SK-N-SH treated with all-trans-retinoic acid at 6 μM for 48 hours (cell line): Measurements from ENCODE around the gene WDR90.

Experiments
- ATAC-seq: fragments of 200-7000 bp; cut with Tn5 transposase; 3 replicates; pipeline ENCODE4 v1.9.1; 2020; ENCODE audit warnings: mild to moderate bottlenecking, moderate library complexity
- ARNTL ChIP-seq: fragments of 450-650 bp; formaldehyde crosslinking; IDR thresholded peaks from 2 replicates; pipeline ENCODE4 v1.5.0; 2020; ENCODE audit warnings: low read depth, mild to moderate bottlenecking, moderate library complexity, borderline replicate concordance
- BACH2 ChIP-seq: fragments of 250-450 bp; sonication (Bioruptor Pico); IDR thresholded peaks from 2 replicates; pipeline ENCODE4 v1.9.0; 2021; ENCODE audit warnings: mild to moderate bottlenecking, borderline replicate concordance
- CSRNP3 ChIP-seq: fragments of 250-450 bp; sonication (Bioruptor Pico); IDR thresholded peaks from 2 replicates; pipeline ENCODE4 v1.5.1; 2021; ENCODE audit warnings: mild to moderate bottlenecking, moderate library complexity
- ESRRG ChIP-seq: fragments of 250-450 bp; sonication (Bioruptor Pico); IDR thresholded peaks from 2 replicates; pipeline ENCODE4 v1.6.1; 2021; ENCODE audit warnings: mild to moderate bottlenecking
- GLIS3 ChIP-seq: fragments of 250-450 bp; sonication (Bioruptor Pico); IDR thresholded peaks from 2 replicates; pipeline ENCODE4 v1.5.0; 2020; ENCODE audit warnings: mild to moderate bottlenecking, moderate library complexity
- ISL1 ChIP-seq: fragments of 250-450 bp; sonication (Bioruptor Pico); IDR thresholded peaks from 2 replicates; pipeline ENCODE4 v2.1.2; 2022; ENCODE audit warnings: mild to moderate bottlenecking, moderate library complexity
- OSR1 ChIP-seq: fragments of 250-450 bp; sonication (Bioruptor Pico); IDR thresholded peaks from 2 replicates; pipeline ENCODE4 v1.8.0; 2022; ENCODE audit warnings: moderate library complexity, mild to moderate bottlenecking, inconsistent platforms
- PATZ1 ChIP-seq: fragments of 250-450 bp; sonication (Bioruptor Pico); IDR thresholded peaks from 2 replicates; pipeline ENCODE4 v1.8.0; 2020; ENCODE audit warnings: mild to moderate bottlenecking, moderate library complexity, borderline replicate concordance
- POU6F1 ChIP-seq: fragments of 250-450 bp; sonication (Bioruptor Pico); IDR thresholded peaks from 2 replicates; pipeline ENCODE4 v1.8.0; 2021; ENCODE audit warnings: low read depth, mild to moderate bottlenecking, moderate library complexity, borderline replicate concordance
- PPARA ChIP-seq: fragments of 250-450 bp; sonication (Bioruptor Pico); IDR thresholded peaks from 2 replicates; pipeline ENCODE4 v1.5.0; 2020; ENCODE audit warnings: mild to moderate bottlenecking, borderline replicate concordance
- RARB ChIP-seq: fragments of 250-450 bp; sonication (Bioruptor Pico); IDR thresholded peaks from 2 replicates; pipeline ENCODE4 v1.8.0; 2021; ENCODE audit warnings: mild to moderate bottlenecking, moderate library complexity
- SNAI2 ChIP-seq: fragments of 250-450 bp; sonication (Bioruptor Pico); IDR thresholded peaks from 2 replicates; pipeline ENCODE4 v1.5.0; 2020; ENCODE audit warnings: mild to moderate bottlenecking, moderate library complexity
- TOX ChIP-seq: fragments of 250-450 bp; sonication (Bioruptor Pico); IDR thresholded peaks from 2 replicates; pipeline ENCODE4 v1.8.0; 2021; ENCODE audit warnings: mild to moderate bottlenecking, moderate library complexity, borderline replicate concordance
- TSHZ2 ChIP-seq: fragments of 250-450 bp; sonication (Bioruptor Pico); IDR thresholded peaks from 2 replicates; pipeline ENCODE4 v1.5.0; 2020; ENCODE audit warnings: mild to moderate bottlenecking, moderate library complexity
- ZC3H10 ChIP-seq: fragments of 250-450 bp; sonication (Bioruptor Pico); IDR thresholded peaks from 2 replicates; pipeline ENCODE4 v1.5.1; 2021; ENCODE audit warnings: mild to moderate bottlenecking, moderate library complexity
- ZFP3 ChIP-seq: fragments of 250-450 bp; sonication (Bioruptor Pico); IDR thresholded peaks from 2 replicates; pipeline ENCODE4 v1.5.0; 2020; ENCODE audit warnings: mild to moderate bottlenecking, moderate library complexity
- ZFP30 ChIP-seq: fragments of 450-650 bp; formaldehyde crosslinking; IDR thresholded peaks from 2 replicates; pipeline ENCODE4 v1.5.0; 2022; ENCODE audit warnings: mild to moderate bottlenecking, moderate library complexity
- ZNF565 ChIP-seq: fragments of 450-650 bp; formaldehyde crosslinking; conservative IDR thresholded peaks from 2 replicates; pipeline ENCODE4 v1.5.0; 2020; ENCODE audit warnings: low read depth, mild to moderate bottlenecking, moderate library complexity
- ZNF70 ChIP-seq: fragments of 450-650 bp; formaldehyde crosslinking; IDR thresholded peaks from 2 replicates; pipeline ENCODE4 v1.5.0; 2020; ENCODE audit warnings: mild to moderate bottlenecking, moderate library complexity
- ZNF8 ChIP-seq: fragments of 450-650 bp; formaldehyde crosslinking; IDR thresholded peaks from 2 replicates; pipeline ENCODE4 v1.5.0; 2020; ENCODE audit warnings: mild to moderate bottlenecking, moderate library complexity

The WDR90 gene

GRCh38 chr16:698911-699671 is 49.9 kb downstream of the WDR90 start:
- TF ChIP-seq ZNF8 (CRISPR knock-in tag) (no peak), OSR1 (CRISPR knock-in tag) (no peak), ESRRG (CRISPR knock-in tag) (no peak), CSRNP3 (CRISPR knock-in tag) (no peak), BACH2 (no peak), GLIS3 (no peak), ARNTL (CRISPR knock-in tag) (no peak), SNAI2 (CRISPR knock-in tag) (no peak), ISL1 (CRISPR knock-in tag) (no peak), ZFP30 (CRISPR knock-in tag) (no peak), ZC3H10 (CRISPR knock-in tag) (no peak), RARB (CRISPR knock-in tag) (no peak), PATZ1 (no peak), TSHZ2 (CRISPR knock-in tag) (no peak), POU6F1 (no peak), ZFP3 (CRISPR knock-in tag) (no peak)

GRCh38 chr16:700684-701584 is 51.8 kb downstream of the WDR90 start:
- no peak for ATAC-seq
- TF ChIP-seq ZNF70 (no peak), BACH2 (no peak), TOX (CRISPR knock-in tag) (no peak), PPARA (CRISPR knock-in tag) (no peak), ZNF565 (CRISPR knock-in tag) (no peak), ARNTL (CRISPR knock-in tag) (no peak), TSHZ2 (CRISPR knock-in tag) (no peak), RARB (CRISPR knock-in tag) (no peak), ZFP3 (CRISPR knock-in tag) (no peak), POU6F1 (no peak), SNAI2 (CRISPR knock-in tag) (no peak), CSRNP3 (CRISPR knock-in tag) (no peak), ISL1 (CRISPR knock-in tag) (no peak), ZFP30 (CRISPR knock-in tag) (no peak)
- TF ChIP-seq, all 23 proteins: peak for 0

More at GRCh38 chr16:698911-699671, 49.9 kb downstream of the WDR90 start:
- no peak for ATAC-seq
